Measurements from ENCODE around the gene BCL3. TPM values are rescaled to one million over a fixed set of nuclear protein-coding genes. Genes with fewer than 3 reads are reported as not detected.

BCL3 gene
- total and polyA plus RNA-seq, 5 donors: 14.9 to 39.4 (median 19.1) TPM

- Histone ChIP-seq H3K4me1 (ENCODE audit: control insufficient read depth, insufficient read depth, low read length) (peaks cover 2% of the 10 kb centered on the region), H3K9me3 (ENCODE audit: control insufficient read depth, low read length) (no peaks in the 10 kb centered on the region), H3K27ac (ENCODE audit: low read length) (no peak overlapping the region), H3K4me3 (ENCODE audit: low read length) (no peak overlapping the region), H3K27me3 (ENCODE audit: control insufficient read depth, insufficient read depth) (no peaks in the 10 kb centered on the region)
- WGBS: 89% methylated on average over 13 of the region's 13 CpGs
- DNase-seq (peak in 1 of 3 donors; percentile 2), ATAC-seq (no peak)
- intact Hi-C loops (cut with DNase I): no loop called here
Measured at GRCh38 chr19:44795398-44795987, 47.0 kb downstream of the BCL3 start.

- Histone ChIP-seq H3K4me3 (ENCODE audit: low read length) (no peak overlapping the region), H3K9me3 (ENCODE audit: control insufficient read depth, low read length) (no peaks in the 10 kb centered on the region), H3K27me3 (ENCODE audit: control insufficient read depth, insufficient read depth) (no peaks in the 10 kb centered on the region), H3K27ac (ENCODE audit: low read length) (peak overlapping the region; percentile 94), H3K4me1 (ENCODE audit: control insufficient read depth, insufficient read depth, low read length) (peaks cover 2% of the 10 kb centered on the region)
- WGBS: 20% methylated on average over 12 of the region's 12 CpGs
- DNase-seq (peak in 2 of 3 donors; percentile 71 to 82), ATAC-seq (peak; percentile 64 to 70)
- intact Hi-C loops (cut with DNase I): no loop called here
Measured at GRCh38 chr19:44796701-44797115, 48.2 kb downstream of the BCL3 start.

DNA sequence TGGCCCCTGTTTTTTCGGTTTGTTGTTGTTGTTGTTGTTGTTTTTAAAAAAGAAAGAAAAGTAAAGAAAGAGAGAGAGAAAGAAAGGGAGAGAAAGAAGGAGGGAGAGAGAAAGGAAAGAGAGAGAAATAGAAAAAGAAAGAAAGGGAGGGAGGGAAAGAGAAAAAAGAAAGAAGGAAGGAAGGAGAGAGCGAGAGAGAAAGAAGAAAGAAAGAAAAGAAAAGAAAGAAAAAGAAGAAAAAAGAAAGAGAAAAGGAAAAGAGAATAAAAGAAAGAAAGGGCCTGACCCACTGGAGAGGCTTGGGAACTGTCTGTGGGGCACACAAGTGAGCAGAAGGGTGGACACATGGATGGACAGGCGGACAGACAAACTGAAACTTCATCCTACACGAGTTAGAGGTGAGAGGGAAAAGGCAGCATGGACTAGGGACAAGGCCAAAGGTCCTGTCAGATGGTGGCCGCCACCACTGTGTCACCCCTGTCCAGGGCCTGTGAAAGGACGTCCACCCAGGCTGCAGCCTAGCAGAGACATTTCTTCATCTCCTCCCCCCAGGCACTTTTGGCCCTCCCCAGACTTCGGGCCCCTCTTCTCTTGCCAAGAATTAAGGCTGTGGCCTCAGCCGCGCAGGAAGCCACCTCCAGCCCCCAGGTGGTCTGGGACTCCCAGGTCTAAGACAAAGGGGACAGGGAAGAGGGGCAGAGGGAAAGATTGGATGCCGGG is 51.3 kb downstream of the BCL3 start:
- H3K9me3 ChIP-seq (ENCODE audit: control insufficient read depth, low read length): no peaks in the 10 kb centered on the region
- DNase-seq (peak in 1 of 3 donors; percentile 46), ATAC-seq (peak in 1 of 2 donors; percentile 9)
- H3K27ac ChIP-seq (ENCODE audit: low read length): no peak overlapping the region
- H3K4me1 ChIP-seq (ENCODE audit: control insufficient read depth, insufficient read depth, low read length): peaks cover 2% of the 10 kb centered on the region
- intact Hi-C loops (cut with DNase I): loop anchor here in 3 of 4 donors (2.0 to 5.0 kb wide), 2 partner anchors 43 to 45 kb away; no protein-coding TSS in a partner anchor
- 71% methylated on average over 10 of the region's 10 CpGs for WGBS
- H3K27me3 ChIP-seq (ENCODE audit: control insufficient read depth, insufficient read depth): no peaks in the 10 kb centered on the region
- no peak overlapping the region for H3K4me3 ChIP-seq (ENCODE audit: low read length)

DNA sequence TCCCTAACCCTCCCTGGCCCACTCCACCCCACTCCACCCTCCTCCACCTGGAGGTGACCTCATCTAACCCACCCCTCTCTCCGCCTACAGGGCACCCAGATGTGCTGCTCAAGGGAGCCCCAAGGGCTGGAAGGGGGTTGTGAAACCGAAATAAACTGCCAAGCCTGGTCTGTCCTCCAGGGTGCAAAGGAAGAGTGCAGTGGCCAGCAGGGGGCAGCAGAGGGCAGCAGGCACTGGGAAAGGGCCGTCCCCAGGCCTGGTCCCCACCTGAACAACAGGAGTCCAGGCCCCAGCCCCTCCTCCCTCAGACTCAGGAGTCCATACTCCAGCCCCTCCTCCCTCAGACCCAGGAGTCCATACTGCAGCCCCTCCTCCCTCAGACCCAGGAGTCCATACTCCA is 52.0 kb downstream of the BCL3 start:
- intact Hi-C loops (cut with DNase I): loop anchor here in 3 of 4 donors (2.0 to 5.0 kb wide), 2 partner anchors 42 to 44 kb away; no protein-coding TSS in a partner anchor
- peak; percentile 86 to 95 (median 94) for DNase-seq

DNA sequence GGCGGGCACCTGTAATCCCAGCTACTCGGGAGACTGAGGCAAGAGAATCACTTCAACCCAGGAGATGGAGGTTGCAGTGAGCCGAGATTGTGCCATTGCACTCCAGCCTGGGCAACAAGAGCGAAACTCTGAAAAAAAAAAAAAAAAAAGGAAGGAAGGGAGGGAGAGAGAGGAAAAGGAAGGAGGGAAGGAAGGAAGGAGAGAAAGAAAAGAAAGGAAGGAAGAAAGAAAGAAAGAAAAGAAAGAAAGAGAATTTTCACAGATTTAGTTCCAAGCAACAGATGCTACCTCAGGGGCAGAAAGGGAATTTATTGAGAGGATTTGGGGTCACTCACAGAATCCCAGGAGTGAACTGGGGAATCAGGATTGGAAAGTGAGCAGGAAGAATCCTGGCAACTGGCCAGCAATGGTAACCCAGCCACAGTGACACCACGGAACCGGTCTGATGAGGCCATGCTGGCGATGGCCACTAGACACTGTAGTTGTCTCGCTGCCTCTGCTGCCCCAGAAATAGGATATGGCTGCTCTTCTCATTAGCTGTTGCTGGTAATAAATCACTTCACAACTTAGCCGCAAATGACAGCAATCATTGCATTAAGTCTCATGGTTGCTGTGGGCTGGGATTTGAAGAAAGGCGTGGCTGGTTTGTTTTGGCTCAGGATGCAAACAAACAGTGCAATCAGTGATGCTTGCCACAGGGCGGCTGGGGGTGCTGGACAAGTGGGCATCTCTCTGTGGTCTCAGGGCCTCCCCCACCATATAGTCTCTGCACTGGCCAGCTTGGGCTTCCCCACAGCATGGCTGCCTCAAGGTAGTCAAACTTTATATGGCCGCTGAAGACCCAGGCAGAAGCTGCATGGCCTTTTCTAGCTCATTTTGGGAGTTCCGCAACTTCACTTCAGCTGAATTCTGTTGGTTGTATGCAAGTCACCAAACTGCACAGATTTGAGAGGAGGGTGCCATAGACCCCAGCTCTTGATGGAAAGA is 55.2 kb downstream of the BCL3 start:
- no peak for DNase-seq
- ATAC-seq: no peak
- Histone ChIP-seq H3K4me3 (ENCODE audit: low read length) (no peak overlapping the region), H3K27ac (ENCODE audit: low read length) (no peak overlapping the region), H3K4me1 (ENCODE audit: control insufficient read depth, insufficient read depth, low read length) (peaks cover 2% of the 10 kb centered on the region), H3K27me3 (ENCODE audit: control insufficient read depth, insufficient read depth) (no peaks in the 10 kb centered on the region), H3K9me3 (ENCODE audit: control insufficient read depth, low read length) (no peaks in the 10 kb centered on the region)
- intact Hi-C loops (cut with DNase I): loop anchor here in 2 of 4 donors (5.0 kb wide), 1 partner anchor 39 kb away; no protein-coding TSS in a partner anchor
- WGBS: 87% methylated on average over 13 of the region's 13 CpGs

More for the DNA sequence above, 52.0 kb downstream of the BCL3 start:
- ATAC-seq: peak; percentile 91 to 92
- no peak overlapping the region for H3K27ac ChIP-seq (ENCODE audit: low read length)
- no peaks in the 10 kb centered on the region for H3K27me3 ChIP-seq (ENCODE audit: control insufficient read depth, insufficient read depth)
- 3% methylated on average over 3 of the region's 3 CpGs for WGBS
- no peaks in the 10 kb centered on the region for H3K9me3 ChIP-seq (ENCODE audit: control insufficient read depth, low read length)
- no peak overlapping the region for H3K4me3 ChIP-seq (ENCODE audit: low read length)
- peaks cover 2% of the 10 kb centered on the region for H3K4me1 ChIP-seq (ENCODE audit: control insufficient read depth, insufficient read depth, low read length)

DNA sequence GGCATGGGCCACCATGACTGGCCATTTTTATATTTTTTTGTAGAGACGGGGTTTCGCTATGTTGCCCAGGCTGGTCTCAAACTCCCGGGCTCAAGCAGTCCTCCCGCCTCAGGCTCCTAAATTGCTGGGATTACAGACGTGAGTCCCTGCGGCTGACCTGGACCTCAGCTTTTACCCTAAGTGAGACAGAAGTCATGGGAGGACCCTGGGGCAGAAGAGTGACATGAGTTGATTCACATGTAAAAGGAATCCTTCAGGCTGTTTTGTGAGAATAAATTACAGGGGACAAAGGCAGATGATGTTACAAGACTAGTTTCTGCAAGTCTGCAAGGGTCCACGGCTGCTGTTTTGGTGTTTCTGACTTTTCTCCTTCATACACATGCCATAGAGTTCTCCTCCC is 57.8 kb downstream of the BCL3 start:
- peak in 1 of 3 donors; percentile 21 for DNase-seq
- ATAC-seq: no peak
- peaks cover 4% of the 10 kb centered on the region for H3K4me1 ChIP-seq (ENCODE audit: control insufficient read depth, insufficient read depth, low read length)
- H3K9me3 ChIP-seq (ENCODE audit: control insufficient read depth, low read length): no peaks in the 10 kb centered on the region
- H3K27ac ChIP-seq (ENCODE audit: low read length): no peak overlapping the region
- no peak overlapping the region for H3K4me3 ChIP-seq (ENCODE audit: low read length)
- WGBS: 76% methylated on average over 7 of the region's 7 CpGs
- intact Hi-C loops (cut with DNase I): loop anchor here in 1 of 4 donors (5.0 kb wide), 1 partner anchor 36 kb away; no protein-coding TSS in a partner anchor
- H3K27me3 ChIP-seq (ENCODE audit: control insufficient read depth, insufficient read depth): no peaks in the 10 kb centered on the region

DNA sequence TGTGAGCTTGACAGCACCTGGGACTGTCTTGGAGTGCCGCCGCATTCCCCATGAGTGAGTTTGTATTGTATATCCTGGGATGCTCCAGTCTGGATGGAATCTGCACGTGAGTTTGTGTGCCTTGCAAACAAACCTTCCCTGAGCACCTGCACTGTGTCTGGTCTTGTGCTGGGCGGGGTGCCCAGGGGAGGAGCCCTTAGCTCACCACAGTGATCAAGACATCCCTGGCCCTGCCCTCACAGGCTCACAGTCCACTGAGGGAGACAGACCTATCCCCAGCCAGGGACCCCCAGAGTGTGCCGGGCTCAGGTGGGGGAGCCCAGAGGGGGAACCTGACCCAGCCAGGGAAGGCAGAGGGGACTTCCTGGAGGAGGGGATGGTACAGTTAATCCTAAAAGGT is 58.7 kb downstream of the BCL3 start:
- Histone ChIP-seq H3K27ac (ENCODE audit: low read length) (no peak overlapping the region), H3K4me1 (ENCODE audit: control insufficient read depth, insufficient read depth, low read length) (peaks cover 4% of the 10 kb centered on the region), H3K27me3 (ENCODE audit: control insufficient read depth, insufficient read depth) (no peaks in the 10 kb centered on the region), H3K4me3 (ENCODE audit: low read length) (no peak overlapping the region), H3K9me3 (ENCODE audit: control insufficient read depth, low read length) (no peaks in the 10 kb centered on the region)
- WGBS: 75% methylated on average over 5 of the region's 5 CpGs
- peak in 2 of 3 donors; percentile 28 to 37 for DNase-seq
- ATAC-seq: no peak
- intact Hi-C loops (cut with DNase I): loop anchor here in 1 of 4 donors (5.0 kb wide), 1 partner anchor 35 kb away; no protein-coding TSS in a partner anchor

DNA sequence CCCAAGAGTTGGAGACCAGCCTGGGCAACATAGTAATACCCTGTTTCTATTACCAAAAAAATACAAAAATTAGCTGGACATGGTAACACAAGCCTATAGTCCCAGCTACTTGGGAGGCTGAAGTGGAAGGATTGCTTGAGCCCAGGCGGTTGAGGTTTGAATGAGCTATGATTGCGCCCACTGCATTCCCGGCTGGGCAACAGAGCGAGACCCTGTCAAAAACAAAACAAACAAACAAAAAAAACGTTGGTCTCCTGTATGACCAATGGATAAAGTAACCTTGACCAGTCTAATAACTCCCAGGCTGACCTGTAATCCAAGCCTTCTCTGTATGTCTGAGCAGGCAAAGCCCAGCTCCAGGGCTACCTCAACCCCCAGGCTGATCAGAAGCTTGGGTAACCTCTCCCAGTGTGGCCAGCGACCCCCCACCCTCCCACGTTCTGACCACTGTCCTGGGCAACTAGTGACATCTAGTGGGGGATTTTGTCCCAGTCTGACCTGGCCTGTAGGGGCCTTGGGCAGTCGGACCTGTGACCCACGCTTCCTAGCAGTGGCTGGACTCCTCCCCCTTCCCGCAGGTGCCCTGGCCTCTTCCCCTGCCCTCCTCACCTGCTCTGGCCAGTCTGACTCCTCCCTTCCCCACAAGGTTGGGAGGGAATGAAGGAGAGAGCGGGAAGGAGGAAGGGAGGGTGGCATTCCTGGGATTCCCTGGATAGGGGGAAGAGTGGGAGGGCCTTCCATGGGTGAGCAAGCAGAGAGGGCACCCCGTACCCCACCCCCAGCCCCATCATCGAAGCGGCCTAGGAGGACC is 59.3 kb downstream of the BCL3 start:
- H3K4me3 ChIP-seq (ENCODE audit: low read length): no peak overlapping the region
- WGBS: 20% methylated on average over 14 of the region's 14 CpGs
- ATAC-seq: peak; percentile 64 to 72

DNA sequence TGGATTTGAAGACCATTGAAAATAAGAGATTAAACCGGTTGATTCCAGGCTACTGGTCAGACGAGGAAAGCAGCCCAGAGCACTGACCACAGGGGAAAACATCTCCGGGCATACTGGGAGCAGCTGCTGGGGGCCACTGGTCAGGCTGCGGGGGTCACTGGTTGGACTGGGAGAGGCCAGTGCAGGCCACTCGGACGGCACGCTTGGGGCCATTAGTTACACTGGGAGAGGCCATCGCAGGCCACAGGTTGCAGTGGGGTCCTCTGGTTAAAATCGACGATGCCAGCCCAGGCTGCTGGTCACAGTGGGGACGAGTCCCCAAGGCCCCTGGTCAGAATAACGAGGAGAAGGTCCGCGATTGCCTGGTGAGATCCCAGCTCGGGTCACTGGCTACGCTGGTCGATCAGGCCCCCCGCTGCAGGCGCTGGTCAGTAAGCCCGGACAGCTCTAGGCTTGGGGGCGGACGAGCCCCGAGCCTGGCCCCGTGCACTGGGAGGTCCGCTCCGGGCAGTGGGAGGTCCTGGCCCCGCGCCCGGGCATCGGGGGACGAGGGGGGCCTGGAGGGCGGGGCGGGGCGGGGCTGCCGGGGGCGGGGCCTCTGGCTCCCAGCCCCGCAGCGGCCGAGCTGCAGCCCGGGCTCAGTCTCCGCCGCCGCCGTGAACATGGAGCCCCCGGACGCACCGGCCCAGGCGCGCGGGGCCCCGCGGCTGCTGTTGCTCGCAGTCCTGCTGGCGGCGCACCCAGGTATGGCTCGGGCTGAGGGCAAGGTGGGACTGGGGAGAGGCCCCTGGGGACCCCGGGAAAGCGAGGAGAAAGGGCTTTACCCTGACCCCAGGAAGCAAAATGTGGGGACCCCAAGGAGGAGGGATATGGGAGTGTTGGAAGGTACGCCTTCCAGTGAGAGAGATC is 60.2 kb downstream of the BCL3 start, which contains the start of gene BCAM:
TSS of gene BCAM (plus strand) at position 641 of the 909 bp plus-strand sequence. CDS start at position 663, 22 bp downstream.
- no peaks in the 10 kb centered on the region for H3K9me3 ChIP-seq (ENCODE audit: control insufficient read depth, low read length)
- 1% methylated on average over 59 of the region's 59 CpGs for WGBS
- ATAC-seq (peak; percentile 89 to 94), DNase-seq (peak; percentile 84 to 96 (median 95))
- intact Hi-C loops (cut with DNase I): loop anchor here in 1 of 4 donors (5.0 kb wide), 1 partner anchor 34 kb away; no protein-coding TSS in a partner anchor
- peak within 1 kb of the TSS; percentile 67 for H3K27ac ChIP-seq (ENCODE audit: low read length)
- peaks cover 4% of the 10 kb centered on the region for H3K4me1 ChIP-seq (ENCODE audit: control insufficient read depth, insufficient read depth, low read length)
- H3K27me3 ChIP-seq (ENCODE audit: control insufficient read depth, insufficient read depth): no peaks in the 10 kb centered on the region
- peak within 1 kb of the TSS; percentile 66 for H3K4me3 ChIP-seq (ENCODE audit: low read length)

More for the DNA sequence above, 59.3 kb downstream of the BCL3 start:
- Histone ChIP-seq H3K9me3 (ENCODE audit: control insufficient read depth, low read length) (no peaks in the 10 kb centered on the region), H3K27me3 (ENCODE audit: control insufficient read depth, insufficient read depth) (no peaks in the 10 kb centered on the region), H3K27ac (ENCODE audit: low read length) (peak overlapping the region; percentile 14), H3K4me1 (ENCODE audit: control insufficient read depth, insufficient read depth, low read length) (peaks cover 4% of the 10 kb centered on the region)
- DNase-seq: peak in 2 of 3 donors; percentile 65 to 67
- intact Hi-C loops (cut with DNase I): loop anchor here in 1 of 4 donors (5.0 kb wide), 1 partner anchor 34 kb away; no protein-coding TSS in a partner anchor
